ENCODE measurements around the gene LTB. TPM values are rescaled to one million over a fixed set of nuclear protein-coding genes. Genes with fewer than 3 reads are reported as not detected.

LTB gene
- total and polyA plus RNA-seq, 2 of the 4 experiments (the other 2 are of a cell fraction), result not detected

DNA sequence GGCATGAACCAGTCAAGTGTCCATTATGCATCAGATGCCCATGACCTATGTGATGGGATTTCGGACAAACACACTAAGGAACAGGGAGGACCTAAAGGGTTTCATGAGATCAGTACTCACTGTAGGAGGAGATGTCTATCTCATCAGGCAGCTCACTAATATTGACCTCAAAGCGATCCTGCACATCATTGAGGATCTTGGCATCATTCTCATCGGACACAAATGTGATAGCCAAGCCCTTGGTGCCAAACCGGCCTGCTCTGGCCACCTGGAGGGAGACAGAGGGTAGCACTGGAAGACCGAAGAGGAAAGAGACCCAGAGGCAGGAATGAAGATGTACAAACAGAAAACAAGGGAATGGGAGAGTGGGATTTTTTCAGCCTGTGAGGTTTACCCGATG, 51.6 kb downstream of the LTB start:
- Histone ChIP-seq H3K4me2 (ENCODE audit: low read depth, low read length) (no peak overlapping the region), H3K9me3 (ENCODE audit: control insufficient read depth, insufficient read depth, low read length) (no peaks in the 10 kb centered on the region), H4K5ac (ENCODE audit: low read depth, low read length) (no peak overlapping the region), H3K14ac (replicated peaks; ENCODE audit: low read depth, low read length) (no peak overlapping the region), H3K4me3 (ENCODE audit: insufficient read depth, low read depth, low read length) (no peak overlapping the region), H3K36me3 (ENCODE audit: control insufficient read depth, insufficient read depth, low read length) (peaks cover 63% of the 10 kb centered on the region), H3K9ac (ENCODE audit: low read depth, low read length) (no peak overlapping the region), H3K9me1 (ENCODE audit: insufficient read depth, low read length) (peaks cover 20% of the 10 kb centered on the region), H2BK15ac (ENCODE audit: low read depth, low read length) (no peak overlapping the region), H4K20me1 (ENCODE audit: insufficient read depth, low read length) (peaks cover 69% of the 10 kb centered on the region), H2AK9ac (replicated peaks; ENCODE audit: low read depth, low read length, poor library complexity) (no peak overlapping the region), H3K27me3 (ENCODE audit: control insufficient read depth, insufficient read depth, low read length) (no peaks in the 10 kb centered on the region), H3K79me1 (ENCODE audit: low read depth in 1 of 2, low read length in 2 of 2) (peaks cover 29 to 72% of the 10 kb centered on the region in 2 experiments), H3K27ac (ENCODE audit: insufficient read depth, low read length) (no peak overlapping the region), H3K4me1 (ENCODE audit: control insufficient read depth, insufficient read depth, low read length) (peaks cover 10% of the 10 kb centered on the region), H2BK5ac (ENCODE audit: low read depth, low read length, poor library complexity, severe bottlenecking) (no peak overlapping the region), H2BK120ac (ENCODE audit: low read depth, low read length) (no peak overlapping the region), H3K56ac (ENCODE audit: extremely low read depth, insufficient read depth, low read length) (no peak overlapping the region), H2BK20ac (ENCODE audit: low read depth, low read length) (no peak overlapping the region), H3K18ac (ENCODE audit: low read depth, low read length) (no peak overlapping the region), H3K4ac (ENCODE audit: low read depth, low read length) (no peak overlapping the region), H4K91ac (ENCODE audit: insufficient read depth, low read depth, low read length) (no peak overlapping the region), H3K23ac (ENCODE audit: low read depth, low read length) (no peak overlapping the region; the same call in 1 of the 2 replicates), H4K8ac (ENCODE audit: low read depth in 2 of 2, low read length in 2 of 2) (no peak overlapping the region), H2AK5ac (ENCODE audit: low read depth, low read length) (no peak overlapping the region), H2AFZ (replicated peaks; ENCODE audit: low read length, poor library complexity) (no peak overlapping the region)
- TF ChIP-seq RCOR1 (IDR thresholded peaks at IDR 0.05; ENCODE audit: insufficient replicate concordance, low read length) (no peak), CHD1 (IDR thresholded peaks at IDR 0.05; ENCODE audit: low read depth, low read length) (no peak), FOS (IDR thresholded peaks at IDR 0.05; ENCODE audit: low read depth, low read length) (no peak), MAZ (IDR thresholded peaks at IDR 0.05; ENCODE audit: borderline replicate concordance, low read depth, low read length) (no peak), BHLHE40 (IDR thresholded peaks at IDR 0.05; ENCODE audit: low read depth, low read length) (no peak)
- TF ChIP-seq, protein P1, sequence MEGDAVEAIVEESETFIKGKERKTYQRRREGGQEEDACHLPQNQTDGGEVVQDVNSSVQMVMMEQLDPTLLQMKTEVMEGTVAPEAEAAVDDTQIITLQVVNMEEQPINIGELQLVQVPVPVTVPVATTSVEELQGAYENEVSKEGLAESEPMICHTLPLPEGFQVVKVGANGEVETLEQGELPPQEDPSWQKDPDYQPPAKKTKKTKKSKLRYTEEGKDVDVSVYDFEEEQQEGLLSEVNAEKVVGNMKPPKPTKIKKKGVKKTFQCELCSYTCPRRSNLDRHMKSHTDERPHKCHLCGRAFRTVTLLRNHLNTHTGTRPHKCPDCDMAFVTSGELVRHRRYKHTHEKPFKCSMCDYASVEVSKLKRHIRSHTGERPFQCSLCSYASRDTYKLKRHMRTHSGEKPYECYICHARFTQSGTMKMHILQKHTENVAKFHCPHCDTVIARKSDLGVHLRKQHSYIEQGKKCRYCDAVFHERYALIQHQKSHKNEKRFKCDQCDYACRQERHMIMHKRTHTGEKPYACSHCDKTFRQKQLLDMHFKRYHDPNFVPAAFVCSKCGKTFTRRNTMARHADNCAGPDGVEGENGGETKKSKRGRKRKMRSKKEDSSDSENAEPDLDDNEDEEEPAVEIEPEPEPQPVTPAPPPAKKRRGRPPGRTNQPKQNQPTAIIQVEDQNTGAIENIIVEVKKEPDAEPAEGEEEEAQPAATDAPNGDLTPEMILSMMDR (conservative IDR thresholded peaks at IDR 0.05; ENCODE audit: low read depth, low read length), result no peak
- TF ChIP-seq, protein P2, sequence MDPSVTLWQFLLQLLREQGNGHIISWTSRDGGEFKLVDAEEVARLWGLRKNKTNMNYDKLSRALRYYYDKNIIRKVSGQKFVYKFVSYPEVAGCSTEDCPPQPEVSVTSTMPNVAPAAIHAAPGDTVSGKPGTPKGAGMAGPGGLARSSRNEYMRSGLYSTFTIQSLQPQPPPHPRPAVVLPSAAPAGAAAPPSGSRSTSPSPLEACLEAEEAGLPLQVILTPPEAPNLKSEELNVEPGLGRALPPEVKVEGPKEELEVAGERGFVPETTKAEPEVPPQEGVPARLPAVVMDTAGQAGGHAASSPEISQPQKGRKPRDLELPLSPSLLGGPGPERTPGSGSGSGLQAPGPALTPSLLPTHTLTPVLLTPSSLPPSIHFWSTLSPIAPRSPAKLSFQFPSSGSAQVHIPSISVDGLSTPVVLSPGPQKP (IDR thresholded peaks at IDR 0.05; ENCODE audit: borderline replicate concordance, low read depth, low read length), result no peak
- CTCF ChIA-PET, result no interaction called here
- ATAC-seq (ENCODE audit: low read depth), result no peak
- intact Hi-C loops (cut with micrococcal nuclease), result no loop called here
- in situ Hi-C loops (cut with MboI; ENCODE audit: low sequenced_read_pairs), result no loop called here
- no peak for DNase-seq
- POLR2A ChIA-PET (ENCODE audit: unreplicated experiment), result no interaction called here
- 100% methylated on average over 1 of the region's 6 CpGs; no CpG with 5 or more reads in 1 of the 2 experiments for WGBS, 2 experiments (ENCODE audit: extremely low coverage in 2 of 2, insufficient read length in 1 of 2)
- dilution Hi-C loops (cut with HindIII; ENCODE audit: low sequenced_read_pairs, unreplicated experiment), result no loop called here
- no TSS peak for BruUV-seq (replicated peaks)
